Measurements from ENCODE around the gene FOXE3. TPM values are rescaled to one million over a fixed set of nuclear protein-coding genes. Genes with fewer than 3 reads are reported as not detected.

Gene FOXE3
- total RNA-seq, 1 donor from 2014 or later = not detected

GRCh38 chr1:47439017-47439818, 23.1 kb downstream of the FOXE3 start:
- Mint-ChIP-seq H3K27ac (no peak overlapping the region), H3K36me3 (ENCODE audit: low read depth) (peaks cover 20% of the 10 kb centered on the region), H3K4me1 (ENCODE audit: low read depth) (peaks cover 16% of the 10 kb centered on the region), H3K4me3 (ENCODE audit: low read depth) (peak overlapping the region; percentile 11), H3K9me3 (no peaks in the 10 kb centered on the region), H3K27me3 (ENCODE audit: low read depth) (peaks cover 14% of the 10 kb centered on the region)
- intact Hi-C loops (cut with micrococcal nuclease) = loop anchor here (5.0 to 10.0 kb wide), 3 partner anchors 93 to 952 kb away; partner anchors contain the start of gene DMBX1
- DNase-seq (ENCODE audit: low spot score) = no peak

DNA sequence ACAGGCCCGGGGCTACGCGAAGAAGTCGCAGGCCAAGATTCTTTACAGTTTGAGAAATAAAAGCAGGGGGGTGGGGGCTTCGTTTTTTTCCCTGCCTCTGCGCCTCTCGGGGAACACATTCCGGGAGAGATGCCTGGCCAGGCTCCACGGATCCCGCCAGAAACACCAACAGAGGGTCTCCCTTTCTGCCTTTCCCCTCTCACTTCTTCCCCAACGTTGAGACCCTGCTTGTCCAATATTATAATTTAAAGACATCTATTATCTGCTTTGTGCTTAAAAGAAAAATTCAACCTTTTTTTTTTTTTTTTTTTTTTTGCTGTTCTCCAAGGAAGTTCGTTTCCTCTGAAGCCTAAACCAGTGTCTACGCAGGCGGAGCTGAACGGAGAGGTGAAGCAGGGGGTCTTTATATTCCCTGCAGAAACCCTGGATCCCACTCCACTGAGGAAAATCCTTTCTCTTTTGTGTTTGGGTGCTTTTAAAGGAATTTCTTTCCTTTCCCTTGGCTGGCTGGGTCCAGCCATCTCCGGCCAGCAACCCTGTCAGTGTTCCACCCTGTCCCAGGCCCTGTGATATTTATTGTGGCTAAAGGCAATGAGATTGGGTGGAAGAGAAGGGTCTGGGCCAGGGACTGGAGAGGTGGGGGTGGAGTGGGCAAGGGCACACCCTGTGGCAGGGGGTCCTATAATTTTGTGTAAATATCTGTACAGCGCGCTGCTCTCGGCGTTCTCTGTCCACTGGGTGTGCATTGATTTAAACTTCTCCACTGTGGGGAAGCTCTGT, 23.9 kb downstream of the FOXE3 start:
- peaks cover 12% of the 10 kb centered on the region for H3K36me3 Mint-ChIP-seq (ENCODE audit: low read depth)
- H3K4me1 Mint-ChIP-seq (ENCODE audit: low read depth) = peaks cover 18% of the 10 kb centered on the region
- no peak overlapping the region for H3K4me3 Mint-ChIP-seq (ENCODE audit: low read depth)
- no peak overlapping the region for H3K27ac Mint-ChIP-seq
- no peaks in the 10 kb centered on the region for H3K9me3 Mint-ChIP-seq
- H3K27me3 Mint-ChIP-seq (ENCODE audit: low read depth) = peaks cover 8% of the 10 kb centered on the region
- DNase-seq (ENCODE audit: low spot score) = no peak
- intact Hi-C loops (cut with micrococcal nuclease) = loop anchor here (5.0 to 10.0 kb wide), 3 partner anchors 92 to 953 kb away; partner anchors contain the start of gene DMBX1

GRCh38 chr1:47440599-47441081, 24.6 kb downstream of the FOXE3 start:
- no peak overlapping the region for H3K27ac Mint-ChIP-seq
- DNase-seq (ENCODE audit: low spot score) = no peak
- H3K36me3 Mint-ChIP-seq (ENCODE audit: low read depth) = peaks cover 5% of the 10 kb centered on the region
- H3K9me3 Mint-ChIP-seq = no peaks in the 10 kb centered on the region
- H3K4me3 Mint-ChIP-seq (ENCODE audit: low read depth) = no peak overlapping the region
- intact Hi-C loops (cut with micrococcal nuclease) = no loop called here
- peaks cover 14% of the 10 kb centered on the region for H3K27me3 Mint-ChIP-seq (ENCODE audit: low read depth)
- peaks cover 20% of the 10 kb centered on the region for H3K4me1 Mint-ChIP-seq (ENCODE audit: low read depth)

DNA sequence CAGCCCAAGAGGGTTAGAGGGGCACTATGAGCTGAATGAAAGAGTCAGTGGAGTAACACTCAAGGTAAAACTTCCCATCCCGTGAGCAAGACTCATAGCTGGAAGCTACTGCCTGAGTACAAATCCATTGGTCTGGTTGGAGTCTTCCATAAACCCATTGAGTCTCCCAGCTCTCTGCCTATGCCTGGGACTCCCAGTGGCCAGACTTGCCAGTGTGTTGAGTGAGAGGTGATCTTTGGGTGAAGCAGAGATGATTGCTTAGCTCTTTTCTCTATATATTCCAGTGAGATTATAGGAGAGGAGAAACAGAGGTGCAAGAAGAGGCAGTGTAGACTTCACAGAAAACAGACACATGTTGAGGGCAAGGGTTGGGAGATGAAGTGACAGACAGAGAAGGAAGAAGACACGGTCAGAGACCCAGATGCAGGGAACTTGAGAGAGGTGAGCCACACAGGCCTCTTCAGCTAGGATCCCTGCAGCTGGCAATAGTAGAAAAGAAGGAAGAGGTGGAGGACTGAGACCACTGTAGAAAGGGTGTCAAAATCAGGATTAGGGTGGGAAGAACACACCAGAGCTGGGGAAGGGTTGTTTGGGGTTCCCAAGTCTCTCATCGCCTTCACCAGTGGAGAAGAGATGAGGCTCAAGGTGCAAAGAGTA, 25.5 kb downstream of the FOXE3 start:
- intact Hi-C loops (cut with micrococcal nuclease) = no loop called here
- DNase-seq (ENCODE audit: low spot score) = no peak
- Mint-ChIP-seq H3K36me3 (ENCODE audit: low read depth) (no peaks in the 10 kb centered on the region), H3K27ac (no peak overlapping the region), H3K4me3 (ENCODE audit: low read depth) (no peak overlapping the region), H3K4me1 (ENCODE audit: low read depth) (peaks cover 14% of the 10 kb centered on the region), H3K27me3 (ENCODE audit: low read depth) (peaks cover 21% of the 10 kb centered on the region), H3K9me3 (no peaks in the 10 kb centered on the region)

DNA sequence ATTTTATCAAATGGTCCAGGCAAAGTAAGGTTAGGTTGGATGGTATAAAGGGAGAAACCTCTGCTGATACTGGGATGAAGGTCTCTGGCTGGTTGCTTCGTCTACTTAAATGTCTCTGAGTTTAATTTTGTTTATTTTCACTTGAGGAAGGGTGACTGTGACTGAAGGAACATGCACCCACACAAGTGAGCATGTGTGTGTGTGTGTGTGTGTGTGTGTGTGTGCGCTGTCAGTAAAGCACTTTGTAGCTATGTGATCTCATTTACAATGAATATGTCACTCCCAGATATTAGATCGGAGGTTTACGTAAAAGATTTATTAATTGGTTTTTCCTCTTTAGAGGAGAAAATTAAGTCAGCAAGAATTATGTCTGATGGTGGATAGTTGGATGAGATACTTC, 26.1 kb downstream of the FOXE3 start:
- no peak for DNase-seq (ENCODE audit: low spot score)
- H3K9me3 Mint-ChIP-seq = no peaks in the 10 kb centered on the region
- H3K36me3 Mint-ChIP-seq (ENCODE audit: low read depth) = no peaks in the 10 kb centered on the region
- H3K27me3 Mint-ChIP-seq (ENCODE audit: low read depth) = peaks cover 27% of the 10 kb centered on the region
- H3K27ac Mint-ChIP-seq = no peak overlapping the region
- no peak overlapping the region for H3K4me3 Mint-ChIP-seq (ENCODE audit: low read depth)
- H3K4me1 Mint-ChIP-seq (ENCODE audit: low read depth) = peaks cover 13% of the 10 kb centered on the region
- intact Hi-C loops (cut with micrococcal nuclease) = no loop called here

- Mint-ChIP-seq H3K4me3 (ENCODE audit: low read depth) (no peak overlapping the region), H3K9me3 (no peaks in the 10 kb centered on the region), H3K4me1 (ENCODE audit: low read depth) (peaks cover 13% of the 10 kb centered on the region), H3K27me3 (ENCODE audit: low read depth) (peaks cover 34% of the 10 kb centered on the region), H3K36me3 (ENCODE audit: low read depth) (no peaks in the 10 kb centered on the region), H3K27ac (no peak overlapping the region)
- DNase-seq (ENCODE audit: low spot score) = no peak
- intact Hi-C loops (cut with micrococcal nuclease) = no loop called here
These were observed 26.9 kb downstream of the FOXE3 start for GRCh38 chr1:47442842-47443529.

GRCh38 chr1:47443530-47444296, 27.6 kb downstream of the FOXE3 start:
- H3K27ac Mint-ChIP-seq = peak overlapping the region; percentile 2
- H3K4me1 Mint-ChIP-seq (ENCODE audit: low read depth) = peaks cover 13% of the 10 kb centered on the region
- H3K4me3 Mint-ChIP-seq (ENCODE audit: low read depth) = peak overlapping the region; percentile 50
- intact Hi-C loops (cut with micrococcal nuclease) = loop anchor here (2.0 kb wide), 3 partner anchors 27 to 265 kb away; partner anchors contain the start of gene FOXE3
- H3K27me3 Mint-ChIP-seq (ENCODE audit: low read depth) = peaks cover 38% of the 10 kb centered on the region
- no peaks in the 10 kb centered on the region for H3K9me3 Mint-ChIP-seq
- no peak for DNase-seq (ENCODE audit: low spot score)
- H3K36me3 Mint-ChIP-seq (ENCODE audit: low read depth) = no peaks in the 10 kb centered on the region

DNA sequence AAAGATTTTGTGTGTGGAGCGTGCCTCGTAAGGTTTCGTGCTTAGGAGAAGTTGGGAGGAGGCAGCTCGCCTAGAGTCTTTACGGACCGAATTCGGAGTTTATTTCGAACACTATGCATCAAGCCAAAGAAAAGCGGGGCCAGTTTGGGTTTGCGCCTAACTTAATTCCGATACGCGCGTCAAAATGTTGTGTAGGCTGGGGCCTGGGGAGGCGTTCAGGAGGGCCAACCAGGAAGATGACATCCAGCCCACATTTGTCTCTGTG, 28.1 kb downstream of the FOXE3 start:
- Mint-ChIP-seq H3K27ac (peak overlapping the region; percentile 2), H3K9me3 (no peaks in the 10 kb centered on the region), H3K27me3 (ENCODE audit: low read depth) (peaks cover 44% of the 10 kb centered on the region), H3K36me3 (ENCODE audit: low read depth) (no peaks in the 10 kb centered on the region), H3K4me1 (ENCODE audit: low read depth) (peaks cover 13% of the 10 kb centered on the region), H3K4me3 (ENCODE audit: low read depth) (peak overlapping the region; percentile 50)
- intact Hi-C loops (cut with micrococcal nuclease) = loop anchor here (2.0 kb wide), 3 partner anchors 27 to 265 kb away; partner anchors contain the start of gene FOXE3
- no peak for DNase-seq (ENCODE audit: low spot score)

- H3K27ac Mint-ChIP-seq = peak overlapping the region; percentile 2
- intact Hi-C loops (cut with micrococcal nuclease) = loop anchor here (2.0 kb wide), 3 partner anchors 28 to 264 kb away; partner anchors contain the start of gene FOXE3
- H3K27me3 Mint-ChIP-seq (ENCODE audit: low read depth) = peaks cover 49% of the 10 kb centered on the region
- no peak for DNase-seq (ENCODE audit: low spot score)
- H3K4me3 Mint-ChIP-seq (ENCODE audit: low read depth) = peak overlapping the region; percentile 50
- peaks cover 13% of the 10 kb centered on the region for H3K4me1 Mint-ChIP-seq (ENCODE audit: low read depth)
- no peaks in the 10 kb centered on the region for H3K9me3 Mint-ChIP-seq
- no peaks in the 10 kb centered on the region for H3K36me3 Mint-ChIP-seq (ENCODE audit: low read depth)
These were observed 28.7 kb downstream of the FOXE3 start for GRCh38 chr1:47444562-47445465.

- DNase-seq (ENCODE audit: low spot score) = no peak
- Mint-ChIP-seq H3K4me1 (ENCODE audit: low read depth) (peaks cover 13% of the 10 kb centered on the region), H3K27me3 (ENCODE audit: low read depth) (peaks cover 60% of the 10 kb centered on the region), H3K9me3 (no peaks in the 10 kb centered on the region), H3K36me3 (ENCODE audit: low read depth) (no peaks in the 10 kb centered on the region), H3K4me3 (ENCODE audit: low read depth) (no peak overlapping the region), H3K27ac (no peak overlapping the region)
- intact Hi-C loops (cut with micrococcal nuclease) = loop anchor here (2.0 kb wide), 3 partner anchors 29 to 263 kb away; partner anchors contain the start of gene FOXE3
These were observed 29.9 kb downstream of the FOXE3 start for GRCh38 chr1:47445823-47446550.
